Hematopoietic multipotent progenitor cell treated with erythropoietin and hydrocortisone succinate and interleukin-3 and kit ligand, for 6 days (in vitro differentiated cells): Measurements from ENCODE around the gene SMAD4.
"Not testable (repeated sequence)": the region's sequence is repeated elsewhere in the genome, so short reads cannot be mapped to it uniquely, and the experiment has no call there.

Source experiments
- DNase-seq: peaks from one replicate; pipeline ENCODE4 v3.0.0-alpha.2; 2015

SMAD4 gene

GRCh38 chr18:51116996-51117395 lies 87.0 kb downstream of the SMAD4 start:
- DNase-seq, result not testable (repeated sequence)

GRCh38 chr18:51119561-51119960 lies 89.5 kb downstream of the SMAD4 start:
- DNase-seq, result not testable (repeated sequence)

- not testable (repeated sequence) for DNase-seq
These were observed 90.0 kb downstream of the SMAD4 start for GRCh38 chr18:51119976-51120375.

- no peak for DNase-seq
These were observed 91.0 kb downstream of the SMAD4 start for GRCh38 chr18:51120809-51121596.

GRCh38 chr18:51121597-51121857 lies 91.5 kb downstream of the SMAD4 start:
- DNase-seq, result no peak

- no peak for DNase-seq
These were observed 92.4 kb downstream of the SMAD4 start for GRCh38 chr18:51122266-51123045.

- no peak for DNase-seq
These were observed 93.0 kb downstream of the SMAD4 start for GRCh38 chr18:51123046-51123395.

- no peak for DNase-seq
These were observed 93.5 kb downstream of the SMAD4 start for GRCh38 chr18:51123481-51123880.

GRCh38 chr18:51123936-51124486 lies 94.0 kb downstream of the SMAD4 start:
- no peak for DNase-seq

GRCh38 chr18:51125976-51126375 lies 96.0 kb downstream of the SMAD4 start:
- DNase-seq, result no peak

GRCh38 chr18:51127664-51128063 lies 97.7 kb downstream of the SMAD4 start:
- no peak for DNase-seq

GRCh38 chr18:51128533-51128932 lies 98.5 kb downstream of the SMAD4 start:
- no peak for DNase-seq

- DNase-seq, result no peak
These were observed 102.4 kb downstream of the SMAD4 start for GRCh38 chr18:51132256-51132935.

GRCh38 chr18:51133580-51134160 lies 103.7 kb downstream of the SMAD4 start:
- DNase-seq, result no peak
